Hepatocyte (in vitro differentiated cells): ENCODE measurements around the gene TENT5C. TPM values are rescaled to one million over a fixed set of nuclear protein-coding genes. Genes with fewer than 3 reads are reported as not detected.

ENCODE experiments used
- DNase-seq: peaks from one replicate; pipeline ENCODE4 v3.0.0-alpha.2; 2016; ENCODE audit warnings: low spot score
- H2AFZ ChIP-seq: fragments of 200-600 bp; sonication (generic); 2 replicates; pipeline ENCODE4 v1.6.0; 2016; ENCODE audit warnings: antibody characterized with exemption, mild to moderate bottlenecking
- H3K27ac ChIP-seq: fragments of 200-600 bp; sonication (generic); 2 replicates; pipeline ENCODE4 v1.5.1; 2016; ENCODE audit warnings: mild to moderate bottlenecking
- H3K27me3 ChIP-seq: fragments of 200-600 bp; sonication (generic); 2 replicates; pipeline ENCODE4 v1.6.1; 2016
- H3K36me3 ChIP-seq: fragments of 200-600 bp; sonication (generic); replicated peaks from 2 replicates; pipeline ENCODE4 v1.5.1; 2016; ENCODE audit warnings: low read depth; ENCODE audit not compliant: insufficient read depth
- H3K4me1 ChIP-seq: fragments of 200-600 bp; sonication (generic); 2 replicates; pipeline ENCODE4 v1.5.1; 2016; ENCODE audit warnings: mild to moderate bottlenecking, moderate library complexity; ENCODE audit not compliant: insufficient read depth
- H3K4me2 ChIP-seq: fragments of 200-600 bp; sonication (generic); 2 replicates; pipeline ENCODE4 v1.6.0; 2016
- H3K4me3 ChIP-seq: fragments of 200-600 bp; sonication (generic); 2 replicates; pipeline ENCODE4 v1.5.1; 2016; ENCODE audit warnings: mild to moderate bottlenecking
- H3K79me2 ChIP-seq: fragments of 200-600 bp; sonication (generic); 2 replicates; pipeline ENCODE4 v1.6.0; 2017; ENCODE audit warnings: mild to moderate bottlenecking
- H3K9me2 ChIP-seq: fragments of 200-600 bp; sonication (generic); replicated peaks from 2 replicates; pipeline ENCODE4 v1.6.0; 2017; ENCODE audit warnings: mild to moderate bottlenecking; ENCODE audit not compliant: insufficient read depth
- H3K9me3 ChIP-seq: fragments of 200-600 bp; sonication (generic); 2 replicates; pipeline ENCODE4 v1.5.1; 2016; ENCODE audit warnings: low read depth, mild to moderate bottlenecking
- H4K20me1 ChIP-seq: fragments of 200-600 bp; sonication (generic); 2 replicates; pipeline ENCODE4 v1.6.0; 2016; ENCODE audit warnings: mild to moderate bottlenecking; ENCODE audit not compliant: insufficient read depth, poor library complexity, severe bottlenecking
- CTCF ChIP-seq: fragments of 200-600 bp; sonication (generic); IDR thresholded peaks from 2 replicates; pipeline ENCODE4 v1.5.1; 2016; ENCODE audit warnings: antibody characterized with exemption, mild to moderate bottlenecking; ENCODE audit not compliant: poor library complexity
- EZH2 ChIP-seq: fragments of 200-600 bp; sonication (generic); IDR thresholded peaks from 2 replicates; pipeline ENCODE4 v1.6.1; 2016; ENCODE audit warnings: antibody characterized with exemption, mild to moderate bottlenecking, borderline replicate concordance
- EZH2phosphoT487 ChIP-seq: fragments of 200-600 bp; sonication (generic); IDR thresholded peaks from one replicate; pipeline ENCODE4 v1.6.1; 2018; ENCODE audit warnings: antibody characterized with exemption, mild to moderate bottlenecking, low read depth, moderate library complexity; ENCODE audit not compliant: unreplicated experiment, severe bottlenecking
- WGBS: methylation state at CpG from one replicate; pipeline ENCODE4 v1.1.6; 2016; ENCODE audit warnings: low lambda C conversion rate; ENCODE audit errors: missing lambda C conversion rate; 5-methylcytosine and 5-hydroxymethylcytosine counted together
- polyA plus RNA-seq: library from polyadenylated mRNA; unstranded; fragments of >200 nt; fragmentation: Nextera tagmentation; extraction: Ambion mirVana; gene quantifications from 2 replicates; pipeline ENCODE4 v1.2.1, GENCODE V29; 2016
- total RNA-seq: library from RNA; depleted of rRNA; stranded (reverse); fragments of >200 nt; gene quantifications from 2 replicates; pipeline ENCODE4 v1.2.3, GENCODE V29; 2014

Gene TENT5C
- total and polyA plus RNA-seq, 2 experiments from 2014 or later: 2.5 to 4.1 TPM

DNA sequence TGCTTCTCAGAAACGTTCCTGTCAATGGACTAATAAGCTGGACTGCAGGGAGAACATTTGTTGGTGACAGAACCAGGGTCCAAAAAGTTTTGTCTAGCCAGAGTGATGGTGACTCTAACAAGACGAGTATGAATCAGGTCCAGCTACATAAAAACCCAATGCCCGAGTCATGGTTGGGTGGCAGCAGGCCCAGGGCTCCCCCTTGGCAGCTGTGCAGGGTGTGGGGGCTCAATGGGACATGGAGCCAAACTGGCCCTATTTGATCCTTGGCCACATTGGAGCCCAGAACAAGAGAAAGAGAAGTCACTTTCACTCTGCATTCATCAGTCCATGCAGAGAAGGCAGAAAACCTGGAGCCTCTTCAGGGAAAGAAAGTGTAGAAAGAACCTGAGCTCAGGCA lies 37.9 kb upstream of the TENT5C start:
- Histone ChIP-seq H3K4me3 (no peak overlapping the region), H3K79me2 (no peaks in the 10 kb centered on the region), H3K9me2 (no peaks in the 10 kb centered on the region), H4K20me1 (no peaks in the 10 kb centered on the region), H3K9me3 (no peaks in the 10 kb centered on the region), H3K27me3 (no peaks in the 10 kb centered on the region), H3K4me2 (no peak overlapping the region), H3K4me1 (peaks cover 11% of the 10 kb centered on the region), H3K36me3 (no peaks in the 10 kb centered on the region), H2AFZ (no peak overlapping the region), H3K27ac (no peak overlapping the region)
- 83% methylated on average over 3 of the region's 3 CpGs for WGBS
- no peak for DNase-seq
- TF ChIP-seq CTCF: no peak
- no peak for TF ChIP-seq EZH2phosphoT487
- no peak for TF ChIP-seq EZH2

DNA sequence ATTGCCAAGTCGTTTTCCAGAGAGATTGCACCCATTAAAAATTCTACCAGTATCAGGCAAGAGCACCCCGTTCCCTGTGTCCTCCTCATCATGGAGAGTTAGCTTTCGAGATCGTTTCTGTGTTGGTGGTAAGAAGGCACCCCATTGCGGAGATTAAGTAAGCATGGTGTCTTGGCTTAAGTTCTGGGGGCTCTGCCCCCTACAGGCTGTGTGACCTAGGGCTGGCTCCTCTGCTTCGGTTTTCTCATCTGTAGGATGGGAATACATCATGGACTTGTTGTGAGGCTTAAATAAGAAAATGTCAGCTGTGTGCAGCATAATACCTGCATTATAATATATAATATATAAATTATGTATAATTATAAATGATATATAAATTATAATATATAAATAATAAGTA lies 36.8 kb upstream of the TENT5C start:
- Histone ChIP-seq H4K20me1 (no peaks in the 10 kb centered on the region), H3K9me2 (no peaks in the 10 kb centered on the region), H3K9me3 (no peaks in the 10 kb centered on the region), H3K4me2 (no peak overlapping the region), H3K27me3 (no peaks in the 10 kb centered on the region), H3K27ac (no peak overlapping the region), H3K4me1 (peaks cover 6% of the 10 kb centered on the region), H3K4me3 (no peak overlapping the region), H3K36me3 (no peaks in the 10 kb centered on the region), H3K79me2 (no peaks in the 10 kb centered on the region), H2AFZ (no peak overlapping the region)
- 92% methylated on average over 6 of the region's 6 CpGs for WGBS
- DNase-seq: no peak
- no peak for TF ChIP-seq EZH2phosphoT487
- no peak for TF ChIP-seq CTCF
- no peak for TF ChIP-seq EZH2

- Histone ChIP-seq H3K4me2 (no peak overlapping the region), H3K36me3 (no peaks in the 10 kb centered on the region), H3K79me2 (no peaks in the 10 kb centered on the region), H3K9me2 (no peaks in the 10 kb centered on the region), H3K27ac (no peak overlapping the region), H2AFZ (no peak overlapping the region), H3K4me3 (no peak overlapping the region), H4K20me1 (no peaks in the 10 kb centered on the region), H3K27me3 (no peaks in the 10 kb centered on the region), H3K9me3 (no peaks in the 10 kb centered on the region), H3K4me1 (peaks cover 6% of the 10 kb centered on the region)
- no peak for TF ChIP-seq EZH2
- no peak for TF ChIP-seq EZH2phosphoT487
- no peak for TF ChIP-seq CTCF
- no peak for DNase-seq
- 71% methylated on average over 3 of the region's 3 CpGs for WGBS
These were observed 36.0 kb upstream of the TENT5C start for GRCh38 chr1:117569856-117570255.

DNA sequence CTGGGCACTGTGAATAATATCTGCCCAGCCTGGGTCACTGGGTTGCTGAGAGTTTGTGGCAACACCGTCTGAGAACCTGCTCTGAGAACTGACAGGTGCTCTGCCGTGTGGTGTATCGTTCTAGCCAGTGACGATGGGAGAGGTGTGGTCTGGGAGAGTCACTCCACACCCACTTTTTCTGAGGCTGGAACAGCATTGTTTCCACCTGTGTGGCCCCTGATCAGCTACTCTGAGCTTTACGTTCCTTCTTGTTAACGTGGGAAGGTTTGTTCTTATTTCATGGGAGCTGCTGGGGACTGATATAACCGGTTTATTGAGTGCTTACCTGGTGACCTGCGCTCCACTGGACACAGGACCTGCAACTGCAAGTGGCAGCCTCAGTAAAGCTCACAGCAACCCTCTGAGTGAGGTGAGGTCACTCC lies 34.8 kb upstream of the TENT5C start:
- WGBS: 44% methylated on average over 8 of the region's 8 CpGs
- no peaks in the 10 kb centered on the region for H4K20me1 ChIP-seq
- H3K36me3 ChIP-seq: no peaks in the 10 kb centered on the region
- peak overlapping the region; percentile 42 for H3K4me2 ChIP-seq
- TF ChIP-seq EZH2: no peak
- no peak for TF ChIP-seq EZH2phosphoT487
- TF ChIP-seq CTCF: no peak
- no peaks in the 10 kb centered on the region for H3K9me2 ChIP-seq
- peak overlapping the region; percentile 37 for H3K27ac ChIP-seq
- no peaks in the 10 kb centered on the region for H3K27me3 ChIP-seq
- peaks cover 6% of the 10 kb centered on the region for H3K4me1 ChIP-seq
- no peaks in the 10 kb centered on the region for H3K79me2 ChIP-seq
- DNase-seq: peak; percentile 61
- H2AFZ ChIP-seq: no peak overlapping the region
- no peak overlapping the region for H3K4me3 ChIP-seq
- H3K9me3 ChIP-seq: no peaks in the 10 kb centered on the region
